ENCODE data around the gene KLF5. TPM values are rescaled to one million over a fixed set of nuclear protein-coding genes. Genes with fewer than 3 reads are reported as not detected.
A peak's percentile ranks its signal among the peaks of the same experiment; 100 is the strongest.

Gene KLF5
- total RNA-seq, 6 donors from 2014 or later, result 43.5 to 112 (median 61.8) TPM

DNA sequence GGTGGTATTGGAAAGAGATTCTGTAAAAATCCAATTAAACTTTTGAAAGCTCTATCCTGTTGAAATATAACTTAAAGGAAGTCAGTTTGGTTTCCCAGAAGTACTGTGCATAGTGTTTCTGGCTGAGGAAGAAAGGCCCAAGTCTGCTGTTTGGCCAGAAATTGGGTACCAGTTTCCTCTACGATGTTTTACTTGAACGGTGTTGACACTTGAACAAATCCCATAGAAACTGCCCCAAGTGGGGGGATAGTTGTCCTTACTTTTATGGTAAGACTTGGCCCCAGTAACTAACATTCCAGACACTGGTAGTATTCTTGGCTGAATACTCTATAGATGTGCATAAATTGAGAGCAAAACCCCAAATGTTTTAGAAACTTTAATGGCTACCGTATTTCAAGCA, 14.2 kb downstream of the KLF5 start:
- no peak overlapping the region for H3K4me3 ChIP-seq
- no peaks in the 10 kb centered on the region for H3K9me3 ChIP-seq
- no peaks in the 10 kb centered on the region for H3K27me3 ChIP-seq
- H3K36me3 ChIP-seq, result peaks cover 0 to 10% (median 0%) of the 10 kb centered on the region in 4 donors
- H3K4me1 ChIP-seq, result peaks cover 6 to 14% (median 6%) of the 10 kb centered on the region in 4 donors
- DNase-seq (no peak), ATAC-seq (ENCODE audit: low FRiP score in 2 of 2) (no peak)
- WGBS, 2 donors, result 42 to 48% methylated on average over 3 of the region's 3 CpGs
- no peak for TF ChIP-seq EP300 (IDR thresholded peaks at IDR 0.05)
- TF ChIP-seq, protein P1, sequence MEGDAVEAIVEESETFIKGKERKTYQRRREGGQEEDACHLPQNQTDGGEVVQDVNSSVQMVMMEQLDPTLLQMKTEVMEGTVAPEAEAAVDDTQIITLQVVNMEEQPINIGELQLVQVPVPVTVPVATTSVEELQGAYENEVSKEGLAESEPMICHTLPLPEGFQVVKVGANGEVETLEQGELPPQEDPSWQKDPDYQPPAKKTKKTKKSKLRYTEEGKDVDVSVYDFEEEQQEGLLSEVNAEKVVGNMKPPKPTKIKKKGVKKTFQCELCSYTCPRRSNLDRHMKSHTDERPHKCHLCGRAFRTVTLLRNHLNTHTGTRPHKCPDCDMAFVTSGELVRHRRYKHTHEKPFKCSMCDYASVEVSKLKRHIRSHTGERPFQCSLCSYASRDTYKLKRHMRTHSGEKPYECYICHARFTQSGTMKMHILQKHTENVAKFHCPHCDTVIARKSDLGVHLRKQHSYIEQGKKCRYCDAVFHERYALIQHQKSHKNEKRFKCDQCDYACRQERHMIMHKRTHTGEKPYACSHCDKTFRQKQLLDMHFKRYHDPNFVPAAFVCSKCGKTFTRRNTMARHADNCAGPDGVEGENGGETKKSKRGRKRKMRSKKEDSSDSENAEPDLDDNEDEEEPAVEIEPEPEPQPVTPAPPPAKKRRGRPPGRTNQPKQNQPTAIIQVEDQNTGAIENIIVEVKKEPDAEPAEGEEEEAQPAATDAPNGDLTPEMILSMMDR (IDR thresholded peaks at IDR 0.05), result no peak
- no peak for TF ChIP-seq POLR2AphosphoS5 (IDR thresholded peaks at IDR 0.05)
- no peak for TF ChIP-seq POLR2A (IDR thresholded peaks at IDR 0.05)
- H3K27ac ChIP-seq, result peak overlapping the region in 3 of 4 donors; percentile 52 to 67 (median 64)

DNA sequence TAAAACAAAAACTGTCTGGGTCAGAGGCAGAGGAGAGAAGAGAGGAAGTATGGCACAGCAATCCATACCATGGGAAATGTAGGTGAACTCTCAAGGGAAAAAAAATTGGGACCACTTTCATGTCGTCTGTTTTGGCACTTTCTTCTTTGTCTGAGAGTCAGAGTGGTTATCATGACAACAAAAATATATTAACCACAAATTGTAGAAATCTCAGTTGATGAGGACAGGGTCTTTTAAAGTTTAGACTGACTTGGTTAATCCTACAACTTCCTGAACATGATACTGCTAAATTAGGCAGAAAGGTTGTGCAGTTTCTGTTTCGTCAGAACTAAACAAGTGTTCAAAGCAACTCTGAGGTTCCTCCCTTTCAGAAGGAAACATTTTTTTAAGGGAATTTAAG, 15.2 kb downstream of the KLF5 start:
- Histone ChIP-seq H3K9me3 (no peaks in the 10 kb centered on the region), H3K27ac (peak overlapping the region; percentile 12 to 67 (median 38)), H3K27me3 (no peaks in the 10 kb centered on the region), H3K36me3 (peaks cover 0 to 10% (median 0%) of the 10 kb centered on the region in 4 donors), H3K4me1 (peaks cover 6 to 14% (median 6%) of the 10 kb centered on the region in 4 donors), H3K4me3 (no peak overlapping the region)
- WGBS, 2 donors, result 29 to 45% methylated on average over 2 of the region's 2 CpGs
- no peak for TF ChIP-seq POLR2AphosphoS5 (IDR thresholded peaks at IDR 0.05)
- no peak for TF ChIP-seq EP300 (IDR thresholded peaks at IDR 0.05)
- TF ChIP-seq, protein P1 (IDR thresholded peaks at IDR 0.05), result no peak
- no peak for TF ChIP-seq POLR2A (IDR thresholded peaks at IDR 0.05)
- ATAC-seq (ENCODE audit: low FRiP score in 2 of 2) (no peak), DNase-seq (no peak)

DNA sequence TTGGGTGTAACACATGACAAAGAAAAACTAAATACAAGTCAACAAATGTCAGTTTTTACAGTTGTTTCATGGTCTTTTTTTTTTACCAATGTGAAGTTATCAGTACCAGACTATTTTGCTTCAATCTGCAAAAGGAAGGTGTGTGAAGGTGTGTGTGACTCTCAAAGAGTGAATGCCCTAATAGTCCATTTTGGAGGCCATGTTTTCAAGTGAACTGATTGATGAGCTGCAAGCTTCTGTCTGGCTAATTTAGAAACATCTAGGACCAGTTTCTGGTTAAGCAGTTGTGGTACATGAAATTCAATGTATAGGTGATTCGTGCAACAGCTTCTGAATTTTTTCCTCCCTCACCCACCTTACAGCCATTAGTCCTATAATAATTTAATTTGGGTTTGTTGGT, 16.1 kb downstream of the KLF5 start:
- H3K27ac ChIP-seq, result peak overlapping the region in 2 of 4 donors; percentile 27 to 67
- no peak for ATAC-seq (ENCODE audit: low FRiP score in 2 of 2)
- H3K4me1 ChIP-seq, result peaks cover 6 to 14% (median 6%) of the 10 kb centered on the region in 4 donors
- H3K36me3 ChIP-seq, result peaks cover 0 to 10% (median 0%) of the 10 kb centered on the region in 4 donors
- WGBS, 2 donors, result 58 to 68% methylated on average over 1 of the region's 1 CpG
- H3K9me3 ChIP-seq, result no peaks in the 10 kb centered on the region
- no peaks in the 10 kb centered on the region for H3K27me3 ChIP-seq
- DNase-seq, result no peak
- H3K4me3 ChIP-seq, result no peak overlapping the region
- TF ChIP-seq POLR2AphosphoS5 (IDR thresholded peaks at IDR 0.05) (no peak), POLR2A (IDR thresholded peaks at IDR 0.05) (no peak), EP300 (IDR thresholded peaks at IDR 0.05) (no peak)
- TF ChIP-seq, protein P1 (IDR thresholded peaks at IDR 0.05), result no peak

- Histone ChIP-seq H3K27ac (peak overlapping the region in 2 of 4 donors; percentile 16 to 24), H3K9me3 (no peaks in the 10 kb centered on the region), H3K27me3 (no peaks in the 10 kb centered on the region), H3K4me3 (no peak overlapping the region), H3K36me3 (peaks cover 0 to 10% (median 0%) of the 10 kb centered on the region in 4 donors), H3K4me1 (peaks cover 2 to 14% (median 6%) of the 10 kb centered on the region in 4 donors)
- peak in 1 of 2 donors; percentile 61 for ATAC-seq (ENCODE audit: low FRiP score in 2 of 2)
- peak in 1 of 2 donors; percentile 40 for DNase-seq
- WGBS, 2 donors, result 49 to 57% methylated on average over 18 of the region's 18 CpGs
- TF ChIP-seq POLR2A (IDR thresholded peaks at IDR 0.05) (no peak), POLR2AphosphoS5 (IDR thresholded peaks at IDR 0.05) (no peak), EP300 (IDR thresholded peaks at IDR 0.05) (no peak)
- TF ChIP-seq, protein P1 (IDR thresholded peaks at IDR 0.05), result no peak
Observed at GRCh38 chr13:73075546-73075945, 16.7 kb downstream of the KLF5 start.

- H3K4me3 ChIP-seq, result no peak overlapping the region
- peak overlapping the region in 2 of 4 donors; percentile 16 to 24 for H3K27ac ChIP-seq
- peaks cover 0 to 14% (median 6%) of the 10 kb centered on the region in 4 donors for H3K4me1 ChIP-seq
- H3K36me3 ChIP-seq, result peaks cover 0 to 10% (median 0%) of the 10 kb centered on the region in 4 donors
- DNase-seq (no peak), ATAC-seq (ENCODE audit: low FRiP score in 2 of 2) (no peak)
- H3K9me3 ChIP-seq, result no peaks in the 10 kb centered on the region
- 60 to 61% methylated on average over 2 of the region's 2 CpGs for WGBS, 2 donors
- H3K27me3 ChIP-seq, result no peaks in the 10 kb centered on the region
- TF ChIP-seq EP300 (IDR thresholded peaks at IDR 0.05) (no peak), POLR2AphosphoS5 (IDR thresholded peaks at IDR 0.05) (no peak), POLR2A (IDR thresholded peaks at IDR 0.05) (no peak)
- TF ChIP-seq, protein P1 (IDR thresholded peaks at IDR 0.05), result no peak
Observed at GRCh38 chr13:73075954-73076353, 17.1 kb downstream of the KLF5 start.
